Measurements from ENCODE around the gene SEC14L5.
"Not testable (repeated sequence)": the region's sequence is repeated elsewhere in the genome, so short reads cannot be mapped to it uniquely, and the experiment has no call there.

- not testable (repeated sequence) for TF ChIP-seq CTCF, POLR2A (IDR thresholded peaks at IDR 0.05)
Measured at GRCh38 chr16:4929619-4930018, 28.5 kb upstream of the SEC14L5 start.
